ENCODE results near the gene SYCE3. TPM values are rescaled to one million over a fixed set of nuclear protein-coding genes. Genes with fewer than 3 reads are reported as not detected.

Gene SYCE3
- total and polyA plus RNA-seq, 9 of the 15 experiments (the other 6 are each of a cell fraction or from before 2014, with no cell fraction given) = 0.56 TPM; not detected in 8

DNA sequence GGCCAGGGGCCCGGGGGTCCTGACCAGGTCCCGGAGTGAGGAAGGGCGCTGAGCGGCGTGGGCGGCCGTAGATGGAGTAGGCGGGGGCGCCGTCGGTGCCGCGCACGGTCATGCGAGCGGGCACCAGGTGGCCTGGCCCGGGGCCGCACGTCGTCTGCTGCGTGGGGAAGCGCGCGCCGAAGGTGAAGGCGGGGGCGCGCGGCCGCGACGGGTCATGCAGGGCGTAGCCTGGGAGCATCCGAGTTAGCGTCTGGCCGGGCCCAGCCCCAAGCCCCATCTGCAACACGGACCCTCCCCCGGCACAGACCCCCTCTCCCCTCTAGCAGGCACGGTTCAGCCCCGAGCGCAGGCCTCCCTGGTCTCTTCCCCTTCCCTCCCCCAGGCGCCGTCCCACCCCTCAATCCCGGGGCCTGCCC lies 31.2 kb downstream of the SYCE3 start:
- no TSS peak for BruUV-seq (replicated peaks)
- Histone ChIP-seq H3K9me3 (replicated peaks; ENCODE audit: control insufficient read depth, insufficient read depth, low read depth, low read length) (0 out of 2 replicates have a peak, but pooled peaks cover 2% of the 10 kb centered on the region), H3K79me2 (ENCODE audit: control insufficient read depth, insufficient read depth, low read length) (peaks cover 7% of the 10 kb centered on the region; the same call in 2 of the 3 replicates), H3K4me2 (ENCODE audit: insufficient read depth, low read length) (no peak overlapping the region), H2AFZ (ENCODE audit: low read depth, low read length) (no peak overlapping the region), H3K4me3 (no peak overlapping the region), H3K36me3 (ENCODE audit: control insufficient read depth, insufficient read depth, low read length) (no peaks in the 10 kb centered on the region), H3K9me1 (ENCODE audit: control insufficient read depth, insufficient read depth, low read length) (no peaks in the 10 kb centered on the region), H3K27ac (ENCODE audit: extremely low read depth, low read depth, low read length) (no peak overlapping the region), H3K4me1 (replicated peaks in 1 of 2; ENCODE audit: control insufficient read depth in 2 of 2, insufficient read depth in 2 of 2, low read length in 2 of 2) (peaks cover 17 to 46% of the 10 kb centered on the region in 2 experiments; a peak in 4 of 5 replicates), H3K27me3 (ENCODE audit: control insufficient read depth in 2 of 2, insufficient read depth in 2 of 2, low read length in 2 of 2) (no peaks in the 10 kb centered on the region), H3K9ac (ENCODE audit: insufficient read depth in 1 of 2, low read depth in 2 of 2, low read length in 2 of 2) (no peak overlapping the region), H4K20me1 (replicated peaks; ENCODE audit: control insufficient read depth, insufficient read depth, low read length) (no peaks in the 10 kb centered on the region)
- in situ Hi-C loops (cut with MboI) (no loop called here), intact Hi-C loops (cut with micrococcal nuclease) (no loop called here)
- no CpG with 5 or more reads among the region's 44 CpGs for WGBS (ENCODE audit: insufficient coverage, low coverage, missing lambda C conversion rate)
- POLR2A ChIA-PET = no interaction called here
- no peak for FAIRE-seq
- no peak for ATAC-seq
- TF ChIP-seq FOXK1 (CRISPR knock-in tag; IDR thresholded peaks at IDR 0.05; ENCODE audit: borderline replicate concordance) (no peak), ZNF780A (CRISPR knock-in tag; IDR thresholded peaks at IDR 0.05) (no peak), NFIX (CRISPR knock-in tag; IDR thresholded peaks at IDR 0.05; ENCODE audit: low read depth) (no peak), ADNP (tag; IDR thresholded peaks at IDR 0.05) (no peak), HMG20A (CRISPR knock-in tag; conservative IDR thresholded peaks at IDR 0.05) (no peak), POLR2G (IDR thresholded peaks at IDR 0.05; ENCODE audit: low read depth, low read length) (0 out of 2 replicates have a peak, but pooled peaks have one; percentile 14), CBFB (CRISPR knock-in tag; IDR thresholded peaks at IDR 0.05) (no peak), SMAD4 (CRISPR knock-in tag; conservative IDR thresholded peaks at IDR 0.05) (no peak), ZNF121 (CRISPR knock-in tag; conservative IDR thresholded peaks at IDR 0.05) (no peak), CXXC5 (CRISPR knock-in tag; IDR thresholded peaks at IDR 0.05) (no peak), RBFOX2 (IDR thresholded peaks at IDR 0.05; ENCODE audit: low read depth, low read length) (0 out of 2 replicates have a peak, but pooled peaks have one; percentile 21), NCOA1 (IDR thresholded peaks at IDR 0.05; ENCODE audit: low read depth) (no peak), ZNF79 (CRISPR knock-in tag; IDR thresholded peaks at IDR 0.05; ENCODE audit: low read depth) (no peak)
- TF ChIP-seq, protein P1, sequence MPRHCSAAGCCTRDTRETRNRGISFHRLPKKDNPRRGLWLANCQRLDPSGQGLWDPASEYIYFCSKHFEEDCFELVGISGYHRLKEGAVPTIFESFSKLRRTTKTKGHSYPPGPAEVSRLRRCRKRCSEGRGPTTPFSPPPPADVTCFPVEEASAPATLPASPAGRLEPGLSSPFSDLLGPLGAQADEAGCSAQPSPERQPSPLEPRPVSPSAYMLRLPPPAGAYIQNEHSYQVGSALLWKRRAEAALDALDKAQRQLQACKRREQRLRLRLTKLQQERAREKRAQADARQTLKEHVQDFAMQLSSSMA (CRISPR knock-in tag; IDR thresholded peaks at IDR 0.05) = no peak
- CTCF ChIA-PET (ENCODE audit: low intra/inter-chr PET ratio) = no interaction called here
- no peak for DNase-seq (ENCODE audit: extremely low read depth in 1 of 4, low spot score in 3 of 4)

Measured in K562 (cell line).